Panc1 (cell line): Measurements from ENCODE around the gene IPO5. TPM values are rescaled to one million over a fixed set of nuclear protein-coding genes. Genes with fewer than 3 reads are reported as not detected.

ENCODE experiments used
- ATAC-seq: fragments of 200-7000 bp; cut with Tn5 transposase; 2 replicates; pipeline ENCODE4 v1.9.1; 2020; ENCODE audit warnings: mild to moderate bottlenecking, moderate library complexity
- BruUV-seq: library from RNA; stranded (reverse); fragments of 400-500 nt; replicated peaks from 2 replicates; lab custom pipeline; 2021; lab: Mats Ljungman, UMichigan
- CTCF ChIA-PET: fragments of 300-600 bp; sonication (Branson Sonifier 250); formaldehyde crosslinking; loops from one replicate; lab custom pipeline; 2022; ENCODE audit warnings: antibody characterized with exemption; lab: Charles Lee
- POLR2A ChIA-PET: fragments of 300-600 bp; sonication (Branson Sonifier 250); formaldehyde crosslinking; loops from one replicate; lab custom pipeline; 2022; ENCODE audit warnings: antibody characterized with exemption; lab: Charles Lee
- DNase-seq: peaks from one replicate; pipeline ENCODE4 v3.0.0-alpha.2; 2010; ENCODE audit warnings: low read depth, low spot score
- H3K27ac ChIP-seq: 2 replicates; pipeline ENCODE4 v1.5.1; 2011; ENCODE audit warnings: mild to moderate bottlenecking, low read length, inconsistent platforms
- H3K27me3 ChIP-seq: fragments of 200-500 bp; sonication (Bioruptor generic); 2 replicates; pipeline ENCODE4 v1.6.0; 2014; ENCODE audit warnings: low read length, inconsistent platforms; ENCODE audit not compliant: control insufficient read depth, insufficient read depth
- H3K36me3 ChIP-seq: fragments of 200-500 bp; sonication (Bioruptor generic); 2 replicates; pipeline ENCODE4 v1.5.1; 2014; ENCODE audit warnings: inconsistent platforms, mild to moderate bottlenecking, low read length, moderate library complexity; ENCODE audit not compliant: control insufficient read depth, insufficient read depth
- H3K4me1 ChIP-seq: 2 replicates; pipeline ENCODE4 v1.5.1; 2011; ENCODE audit warnings: inconsistent platforms, mild to moderate bottlenecking, low read length, moderate library complexity; ENCODE audit not compliant: control insufficient read depth, insufficient read depth
- H3K4me3 ChIP-seq, 2 experiments: 2 replicates each; pipeline ENCODE4 v1.5.1; 2011 to 2012; ENCODE audit warnings: low read depth in 2 of 2, low read length in 2 of 2, mild to moderate bottlenecking in 2 of 2, inconsistent platforms in 1 of 2, moderate library complexity in 1 of 2
- H3K9me3 ChIP-seq: fragments of 200-500 bp; sonication (Bioruptor generic); 2 replicates; pipeline ENCODE4 v1.5.1; 2014; ENCODE audit warnings: low read depth, mild to moderate bottlenecking, inconsistent platforms, low read length, moderate library complexity; ENCODE audit not compliant: control insufficient read depth, insufficient read depth
- POLR2AphosphoS5 ChIP-seq: IDR thresholded peaks from 2 replicates; pipeline ENCODE4 v1.6.1; 2012; ENCODE audit warnings: mild to moderate bottlenecking, low read depth, low read length, moderate library complexity
- SIN3A ChIP-seq: IDR thresholded peaks from 2 replicates; pipeline ENCODE4 v1.6.1; 2012; ENCODE audit warnings: low read depth, mild to moderate bottlenecking, low read length, moderate library complexity, borderline replicate concordance; ENCODE audit not compliant: insufficient read depth
- TCF7L2 ChIP-seq: IDR thresholded peaks from 2 replicates; pipeline ENCODE4 v1.6.1; 2011; ENCODE audit warnings: mild to moderate bottlenecking, low read depth, low read length, inconsistent platforms
- in situ Hi-C: cut with HindIII; loops from 2 replicates; pipeline ENCODE4 v1.10.0; 2016; ENCODE audit warnings: low sequenced_read_pairs, low pct_unique_long_range_greater_than_20kb
- intact Hi-C: fragments of 100-400 bp; cut with micrococcal nuclease; formaldehyde crosslinking; loops from one replicate; pipeline ENCODE4 v1.10.0; 2022; ENCODE audit not compliant: unreplicated experiment
- total RNA-seq: library from RNA; stranded (reverse); gene quantifications from one replicate; pipeline ENCODE4 v1.2.1, GENCODE V29; 2021; ENCODE audit not compliant: unreplicated experiment
- TF ChIP-seq, protein P1 (sequence below), 2 experiments: IDR thresholded peaks; 2 replicates each; pipeline ENCODE4 v1.6.1; 2011 to 2012; ENCODE audit warnings: low read depth in 2 of 2, control low read depth in 1 of 2, low read length in 1 of 2, mild to moderate bottlenecking in 1 of 2, moderate library complexity in 1 of 2; ENCODE audit not compliant: insufficient read depth in 1 of 2
- TF ChIP-seq, protein P2 (sequence below): fragments of 450-650 bp; IDR thresholded peaks from 2 replicates; pipeline ENCODE4 v1.5.1; 2017; ENCODE audit warnings: mild to moderate bottlenecking

IPO5 gene
- total RNA-seq, 1 experiment from 2014 or later = 122 TPM

- ChIA-PET POLR2A (no interaction called here), CTCF (no interaction called here)
- in situ Hi-C loops (no loop called here), intact Hi-C loops (no loop called here)
- Histone ChIP-seq H3K36me3 (no peaks in the 10 kb centered on the region), H3K4me3 (no peak overlapping the region), H3K4me1 (no peaks in the 10 kb centered on the region), H3K27me3 (no peaks in the 10 kb centered on the region), H3K27ac (no peak overlapping the region), H3K9me3 (no peaks in the 10 kb centered on the region)
- ATAC-seq (no peak), DNase-seq (no peak)
- no peak for TF ChIP-seq SIN3A
- TF ChIP-seq, protein P1, sequence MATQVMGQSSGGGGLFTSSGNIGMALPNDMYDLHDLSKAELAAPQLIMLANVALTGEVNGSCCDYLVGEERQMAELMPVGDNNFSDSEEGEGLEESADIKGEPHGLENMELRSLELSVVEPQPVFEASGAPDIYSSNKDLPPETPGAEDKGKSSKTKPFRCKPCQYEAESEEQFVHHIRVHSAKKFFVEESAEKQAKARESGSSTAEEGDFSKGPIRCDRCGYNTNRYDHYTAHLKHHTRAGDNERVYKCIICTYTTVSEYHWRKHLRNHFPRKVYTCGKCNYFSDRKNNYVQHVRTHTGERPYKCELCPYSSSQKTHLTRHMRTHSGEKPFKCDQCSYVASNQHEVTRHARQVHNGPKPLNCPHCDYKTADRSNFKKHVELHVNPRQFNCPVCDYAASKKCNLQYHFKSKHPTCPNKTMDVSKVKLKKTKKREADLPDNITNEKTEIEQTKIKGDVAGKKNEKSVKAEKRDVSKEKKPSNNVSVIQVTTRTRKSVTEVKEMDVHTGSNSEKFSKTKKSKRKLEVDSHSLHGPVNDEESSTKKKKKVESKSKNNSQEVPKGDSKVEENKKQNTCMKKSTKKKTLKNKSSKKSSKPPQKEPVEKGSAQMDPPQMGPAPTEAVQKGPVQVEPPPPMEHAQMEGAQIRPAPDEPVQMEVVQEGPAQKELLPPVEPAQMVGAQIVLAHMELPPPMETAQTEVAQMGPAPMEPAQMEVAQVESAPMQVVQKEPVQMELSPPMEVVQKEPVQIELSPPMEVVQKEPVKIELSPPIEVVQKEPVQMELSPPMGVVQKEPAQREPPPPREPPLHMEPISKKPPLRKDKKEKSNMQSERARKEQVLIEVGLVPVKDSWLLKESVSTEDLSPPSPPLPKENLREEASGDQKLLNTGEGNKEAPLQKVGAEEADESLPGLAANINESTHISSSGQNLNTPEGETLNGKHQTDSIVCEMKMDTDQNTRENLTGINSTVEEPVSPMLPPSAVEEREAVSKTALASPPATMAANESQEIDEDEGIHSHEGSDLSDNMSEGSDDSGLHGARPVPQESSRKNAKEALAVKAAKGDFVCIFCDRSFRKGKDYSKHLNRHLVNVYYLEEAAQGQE (IDR thresholded peaks at IDR 0.05; ENCODE audit: insufficient read depth in 1 of 2, low read depth in 2 of 2, low read length in 1 of 2) = no peak
- no peak for TF ChIP-seq POLR2AphosphoS5
- TF ChIP-seq, protein P2, sequence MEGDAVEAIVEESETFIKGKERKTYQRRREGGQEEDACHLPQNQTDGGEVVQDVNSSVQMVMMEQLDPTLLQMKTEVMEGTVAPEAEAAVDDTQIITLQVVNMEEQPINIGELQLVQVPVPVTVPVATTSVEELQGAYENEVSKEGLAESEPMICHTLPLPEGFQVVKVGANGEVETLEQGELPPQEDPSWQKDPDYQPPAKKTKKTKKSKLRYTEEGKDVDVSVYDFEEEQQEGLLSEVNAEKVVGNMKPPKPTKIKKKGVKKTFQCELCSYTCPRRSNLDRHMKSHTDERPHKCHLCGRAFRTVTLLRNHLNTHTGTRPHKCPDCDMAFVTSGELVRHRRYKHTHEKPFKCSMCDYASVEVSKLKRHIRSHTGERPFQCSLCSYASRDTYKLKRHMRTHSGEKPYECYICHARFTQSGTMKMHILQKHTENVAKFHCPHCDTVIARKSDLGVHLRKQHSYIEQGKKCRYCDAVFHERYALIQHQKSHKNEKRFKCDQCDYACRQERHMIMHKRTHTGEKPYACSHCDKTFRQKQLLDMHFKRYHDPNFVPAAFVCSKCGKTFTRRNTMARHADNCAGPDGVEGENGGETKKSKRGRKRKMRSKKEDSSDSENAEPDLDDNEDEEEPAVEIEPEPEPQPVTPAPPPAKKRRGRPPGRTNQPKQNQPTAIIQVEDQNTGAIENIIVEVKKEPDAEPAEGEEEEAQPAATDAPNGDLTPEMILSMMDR = no peak
- TF ChIP-seq TCF7L2 = no peak
- no TSS peak for BruUV-seq
Measured at GRCh38 chr13:98072476-98072875, 119.0 kb downstream of the IPO5 start.

Other genes with a start within 250 kb of the IPO5 start
- 61.9 TPM for gene FARP1, start 189.4 kb downstream of the IPO5 start, total RNA-seq
- gene RNF113B, start 223.6 kb downstream of the IPO5 start, total RNA-seq = not detected